Measurements from ENCODE around the gene SYCE3.
A peak's percentile ranks its signal among the peaks of the same experiment; 100 is the strongest.
"Not testable (repeated sequence)": the region's sequence is repeated elsewhere in the genome, so short reads cannot be mapped to it uniquely, and the experiment has no call there.

Gene SYCE3

GRCh38 chr22:50522806-50523438 is 39.8 kb downstream of the SYCE3 start:
- H3K36me3 Mint-ChIP-seq (ENCODE audit: low read depth): peaks cover 19% of the 10 kb centered on the region
- TF ChIP-seq CTCF (IDR thresholded peaks at IDR 0.05): no peak
- peak overlapping the region; percentile 25 for H3K4me3 Mint-ChIP-seq
- H3K4me1 Mint-ChIP-seq: peaks cover 21% of the 10 kb centered on the region
- no peak for DNase-seq
- H3K27me3 Mint-ChIP-seq (ENCODE audit: low read depth, poor library complexity): peaks cover 8% of the 10 kb centered on the region
- no peak overlapping the region for H3K27ac Mint-ChIP-seq
- H3K9me3 Mint-ChIP-seq: no peaks in the 10 kb centered on the region

- H3K4me1 Mint-ChIP-seq: peaks cover 15% of the 10 kb centered on the region
- no peak overlapping the region for H3K27ac Mint-ChIP-seq
- no peak overlapping the region for H3K4me3 Mint-ChIP-seq
- no peak for TF ChIP-seq CTCF (IDR thresholded peaks at IDR 0.05)
- DNase-seq: no peak
- H3K36me3 Mint-ChIP-seq (ENCODE audit: low read depth): peaks cover 16% of the 10 kb centered on the region
- H3K27me3 Mint-ChIP-seq (ENCODE audit: low read depth, poor library complexity): peaks cover 2% of the 10 kb centered on the region
- no peaks in the 10 kb centered on the region for H3K9me3 Mint-ChIP-seq
These were observed 40.4 kb downstream of the SYCE3 start for GRCh38 chr22:50522208-50522805.

GRCh38 chr22:50521710-50522109 is 41.0 kb downstream of the SYCE3 start:
- H3K4me3 Mint-ChIP-seq: no peak overlapping the region
- DNase-seq: no peak
- H3K36me3 Mint-ChIP-seq (ENCODE audit: low read depth): peaks cover 16% of the 10 kb centered on the region
- H3K4me1 Mint-ChIP-seq: peaks cover 9% of the 10 kb centered on the region
- no peak for TF ChIP-seq CTCF (IDR thresholded peaks at IDR 0.05)
- H3K27me3 Mint-ChIP-seq (ENCODE audit: low read depth, poor library complexity): no peaks in the 10 kb centered on the region
- no peaks in the 10 kb centered on the region for H3K9me3 Mint-ChIP-seq
- no peak overlapping the region for H3K27ac Mint-ChIP-seq

GRCh38 chr22:50520826-50521453 is 41.8 kb downstream of the SYCE3 start:
- TF ChIP-seq CTCF (IDR thresholded peaks at IDR 0.05): no peak
- H3K27ac Mint-ChIP-seq: no peak overlapping the region
- peaks cover 16% of the 10 kb centered on the region for H3K36me3 Mint-ChIP-seq (ENCODE audit: low read depth)
- peaks cover 8% of the 10 kb centered on the region for H3K4me1 Mint-ChIP-seq
- H3K27me3 Mint-ChIP-seq (ENCODE audit: low read depth, poor library complexity): no peaks in the 10 kb centered on the region
- no peak for DNase-seq
- no peak overlapping the region for H3K4me3 Mint-ChIP-seq
- no peaks in the 10 kb centered on the region for H3K9me3 Mint-ChIP-seq

- H3K27me3 Mint-ChIP-seq (ENCODE audit: low read depth, poor library complexity); H3K27ac Mint-ChIP-seq; DNase-seq; H3K9me3 Mint-ChIP-seq; H3K4me1 Mint-ChIP-seq; H3K4me3 Mint-ChIP-seq: not testable (repeated sequence)
- peaks cover 16% of the 10 kb centered on the region for H3K36me3 Mint-ChIP-seq (ENCODE audit: low read depth)
These were observed 42.5 kb downstream of the SYCE3 start for GRCh38 chr22:50520184-50520583.

GRCh38 chr22:50519151-50519550 is 43.6 kb downstream of the SYCE3 start:
- TF ChIP-seq CTCF (IDR thresholded peaks at IDR 0.05): no peak
- DNase-seq: no peak
- Mint-ChIP-seq H3K27ac (no peak overlapping the region), H3K9me3 (no peaks in the 10 kb centered on the region), H3K4me3 (no peak overlapping the region), H3K27me3 (ENCODE audit: low read depth, poor library complexity) (no peaks in the 10 kb centered on the region), H3K36me3 (ENCODE audit: low read depth) (peaks cover 21% of the 10 kb centered on the region), H3K4me1 (no peaks in the 10 kb centered on the region)
